Tibial nerve (tissue), 4 donors: ENCODE measurements around the gene KCNT1. TPM values are rescaled to one million over a fixed set of nuclear protein-coding genes. Genes with fewer than 3 reads are reported as not detected.

Source experiments
- DNase-seq, 2 donors: peaks; one replicate each; pipeline ENCODE4 v3.0.0-alpha.2; 2019; ENCODE audit warnings: low spot score in 2 of 2
- H3K27ac ChIP-seq, 4 donors: fragments of 200-600 bp; sonication (generic) in 3 of 4; one replicate each; pipeline ENCODE4 v1.5.1; 2017 to 2019; ENCODE audit warnings: mild to moderate bottlenecking in 1 of 4
- H3K27me3 ChIP-seq, 2 donors: fragments of 200-600 bp; sonication (generic) in 1 of 2; one replicate each; pipeline versions ENCODE4 v1.5.1 to v1.6.0; 2017 to 2019
- H3K36me3 ChIP-seq, 3 donors: fragments of 200-600 bp; sonication (generic); one replicate each; pipeline ENCODE4 v1.5.1; 2018 to 2019
- H3K4me1 ChIP-seq, 4 donors: fragments of 200-600 bp; sonication (generic) in 3 of 4; one replicate each; pipeline ENCODE4 v1.5.1; 2017 to 2019
- H3K4me3 ChIP-seq, 4 donors: fragments of 200-600 bp; sonication (generic) in 3 of 4; one replicate each; pipeline ENCODE4 v1.5.1; 2017 to 2019; ENCODE audit warnings: mild to moderate bottlenecking in 1 of 4, moderate library complexity in 1 of 4
- H3K9me3 ChIP-seq, 4 donors: fragments of 200-600 bp; sonication (generic) in 3 of 4; one replicate each; pipeline ENCODE4 v1.5.1; 2017 to 2019
- EP300 ChIP-seq, 2 donors: sonication (generic); formaldehyde crosslinking; IDR thresholded peaks; one replicate each; pipeline ENCODE4 v1.6.1; 2017; ENCODE audit warnings: antibody characterized with exemption in 2 of 2, mild to moderate bottlenecking in 1 of 2
- POLR2A ChIP-seq, 2 donors: fragments of 450-650 bp; IDR thresholded peaks; one replicate each; pipeline ENCODE4 v1.6.1; 2017; ENCODE audit warnings: antibody characterized with exemption in 2 of 2, mild to moderate bottlenecking in 2 of 2, moderate library complexity in 2 of 2
- WGBS, 2 donors: methylation state at CpG; one replicate each; pipeline ENCODE4 v1.1.5; 2018; 5-methylcytosine and 5-hydroxymethylcytosine counted together
- total RNA-seq, 4 donors: library from RNA; depleted of rRNA; stranded (reverse); fragments of >200 nt; gene quantifications; one replicate each; pipeline ENCODE4 v1.1.0, GENCODE V29; 2016
- TF ChIP-seq, protein P1 (sequence below), 5 experiments: fragments of 200-600 bp in 3 of 5; fragments of 450-650 bp in 2 of 5; sonication (generic) in 3 of 5; IDR thresholded peaks; one replicate each; pipeline ENCODE4 v1.5.1; 2016 to 2019; ENCODE audit warnings: antibody characterized with exemption in 5 of 5, mild to moderate bottlenecking in 3 of 5, moderate library complexity in 2 of 5

The KCNT1 gene
- total RNA-seq, 4 donors from 2014 or later, result under 0.01 to 0.39 TPM; not detected in 2

DNA sequence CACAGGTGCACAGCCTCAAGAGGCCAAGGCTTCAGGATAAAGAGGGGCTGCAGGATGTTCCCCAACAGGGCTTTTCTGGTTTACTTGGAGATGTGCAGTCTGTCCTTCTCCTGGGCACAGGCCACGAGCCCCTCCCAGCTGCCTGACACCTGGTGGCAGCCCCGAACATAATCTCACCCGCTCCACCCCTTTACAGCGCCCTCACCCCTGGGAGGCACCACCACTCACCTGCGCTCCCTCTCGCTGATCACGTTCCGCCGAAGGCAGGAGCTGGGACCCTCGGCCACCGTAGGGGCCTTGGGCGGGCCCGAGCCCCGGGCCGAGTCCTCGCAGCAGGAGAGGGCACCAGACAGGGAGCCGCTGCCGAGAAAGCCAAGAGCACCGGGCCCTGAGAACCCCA is 3.2 kb upstream of the KCNT1 start:
- WGBS, 2 donors, result 65 to 71% methylated on average over 15 to 19 of the region's 19 CpGs
- H3K9me3 ChIP-seq, result no peaks in the 10 kb centered on the region

DNA sequence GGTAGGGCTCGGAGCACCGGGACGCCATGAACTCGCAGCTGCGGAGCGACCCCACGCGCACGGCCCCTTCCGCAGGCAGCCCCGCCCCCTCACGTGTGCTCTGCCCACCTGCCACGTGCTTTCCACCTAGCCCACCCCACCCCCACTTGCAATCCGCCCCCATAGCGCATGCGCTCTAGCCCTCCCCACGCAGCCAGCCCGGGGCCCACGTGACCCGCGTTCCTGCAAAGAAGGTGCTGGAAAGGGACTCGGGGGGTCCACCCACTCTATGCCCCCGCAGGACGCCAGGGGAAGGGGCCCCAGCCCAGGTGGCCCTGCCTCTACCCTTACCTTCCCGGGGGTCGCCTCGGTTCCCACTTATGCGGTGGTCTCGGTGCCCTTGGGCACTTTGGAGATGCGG is 2.5 kb upstream of the KCNT1 start, which contains the start of gene SOHLH1:
Gene SOHLH1 (minus strand): TSS at position 42 of the 400 bp plus-strand sequence. CDS start 14 bp downstream, at position 28.
- 82 to 88% methylated on average over 22 to 30 of the region's 30 CpGs for WGBS, 2 donors
- peaks cover 0 to 20% (median 10%) of the 10 kb centered on the region in 4 donors for H3K4me1 ChIP-seq
- no peak within 1 kb of the TSS for H3K27ac ChIP-seq
- no peaks in the 10 kb centered on the region for H3K9me3 ChIP-seq
- no peak within 1 kb of the TSS for H3K4me3 ChIP-seq
- TF ChIP-seq, protein P1, sequence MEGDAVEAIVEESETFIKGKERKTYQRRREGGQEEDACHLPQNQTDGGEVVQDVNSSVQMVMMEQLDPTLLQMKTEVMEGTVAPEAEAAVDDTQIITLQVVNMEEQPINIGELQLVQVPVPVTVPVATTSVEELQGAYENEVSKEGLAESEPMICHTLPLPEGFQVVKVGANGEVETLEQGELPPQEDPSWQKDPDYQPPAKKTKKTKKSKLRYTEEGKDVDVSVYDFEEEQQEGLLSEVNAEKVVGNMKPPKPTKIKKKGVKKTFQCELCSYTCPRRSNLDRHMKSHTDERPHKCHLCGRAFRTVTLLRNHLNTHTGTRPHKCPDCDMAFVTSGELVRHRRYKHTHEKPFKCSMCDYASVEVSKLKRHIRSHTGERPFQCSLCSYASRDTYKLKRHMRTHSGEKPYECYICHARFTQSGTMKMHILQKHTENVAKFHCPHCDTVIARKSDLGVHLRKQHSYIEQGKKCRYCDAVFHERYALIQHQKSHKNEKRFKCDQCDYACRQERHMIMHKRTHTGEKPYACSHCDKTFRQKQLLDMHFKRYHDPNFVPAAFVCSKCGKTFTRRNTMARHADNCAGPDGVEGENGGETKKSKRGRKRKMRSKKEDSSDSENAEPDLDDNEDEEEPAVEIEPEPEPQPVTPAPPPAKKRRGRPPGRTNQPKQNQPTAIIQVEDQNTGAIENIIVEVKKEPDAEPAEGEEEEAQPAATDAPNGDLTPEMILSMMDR (IDR thresholded peaks at IDR 0.05), result no peak
- TF ChIP-seq POLR2A (IDR thresholded peaks at IDR 0.05) (no peak), EP300 (IDR thresholded peaks at IDR 0.05) (no peak)
- DNase-seq, result no peak
- no peaks in the 10 kb centered on the region for H3K36me3 ChIP-seq
- peaks cover 0 to 44% of the 10 kb centered on the region in 2 donors for H3K27me3 ChIP-seq

More for the DNA sequence above, 3.2 kb upstream of the KCNT1 start:
- H3K27me3 ChIP-seq, result peaks cover 0 to 37% of the 10 kb centered on the region in 2 donors
- no peak overlapping the region for H3K27ac ChIP-seq
- no peak for DNase-seq
- no peaks in the 10 kb centered on the region for H3K36me3 ChIP-seq
- H3K4me3 ChIP-seq, result no peak overlapping the region
- H3K4me1 ChIP-seq, result peaks cover 0 to 20% (median 10%) of the 10 kb centered on the region in 4 donors
- TF ChIP-seq EP300 (IDR thresholded peaks at IDR 0.05) (no peak), POLR2A (IDR thresholded peaks at IDR 0.05) (no peak)
- TF ChIP-seq, protein P1 (IDR thresholded peaks at IDR 0.05), result no peak

DNA sequence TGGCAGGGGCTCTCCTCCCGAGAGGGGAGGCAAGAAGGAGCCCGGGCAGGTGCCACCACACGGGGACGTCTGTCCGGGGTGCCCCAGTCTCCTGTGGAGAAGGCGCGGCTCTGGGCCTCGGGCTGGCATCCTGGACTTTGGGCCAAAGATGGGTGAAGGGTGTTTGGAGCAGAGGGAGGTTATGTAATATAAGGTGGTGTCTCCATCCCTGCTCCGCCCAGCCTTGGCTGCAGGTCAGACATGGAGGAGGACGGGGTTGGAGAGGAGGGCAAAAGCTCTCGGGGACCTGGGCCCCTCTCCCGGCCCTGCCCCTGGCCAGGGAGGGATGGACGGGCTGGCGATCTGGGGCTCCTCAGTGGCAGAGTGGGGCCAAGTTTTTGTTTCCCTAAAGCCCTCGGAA is 1.5 kb upstream of the KCNT1 start:
- Histone ChIP-seq H3K27ac (no peak overlapping the region), H3K4me3 (no peak overlapping the region), H3K27me3 (peaks cover 0 to 55% of the 10 kb centered on the region in 2 donors), H3K4me1 (peaks cover 0 to 20% (median 10%) of the 10 kb centered on the region in 4 donors), H3K9me3 (no peaks in the 10 kb centered on the region), H3K36me3 (no peaks in the 10 kb centered on the region)
- TF ChIP-seq EP300 (IDR thresholded peaks at IDR 0.05), result no peak
- TF ChIP-seq, protein P1 (IDR thresholded peaks at IDR 0.05), result no peak
- TF ChIP-seq POLR2A (IDR thresholded peaks at IDR 0.05), result no peak
- no peak for DNase-seq
- 71 to 73% methylated on average over 14 to 15 of the region's 15 CpGs for WGBS, 2 donors

DNA sequence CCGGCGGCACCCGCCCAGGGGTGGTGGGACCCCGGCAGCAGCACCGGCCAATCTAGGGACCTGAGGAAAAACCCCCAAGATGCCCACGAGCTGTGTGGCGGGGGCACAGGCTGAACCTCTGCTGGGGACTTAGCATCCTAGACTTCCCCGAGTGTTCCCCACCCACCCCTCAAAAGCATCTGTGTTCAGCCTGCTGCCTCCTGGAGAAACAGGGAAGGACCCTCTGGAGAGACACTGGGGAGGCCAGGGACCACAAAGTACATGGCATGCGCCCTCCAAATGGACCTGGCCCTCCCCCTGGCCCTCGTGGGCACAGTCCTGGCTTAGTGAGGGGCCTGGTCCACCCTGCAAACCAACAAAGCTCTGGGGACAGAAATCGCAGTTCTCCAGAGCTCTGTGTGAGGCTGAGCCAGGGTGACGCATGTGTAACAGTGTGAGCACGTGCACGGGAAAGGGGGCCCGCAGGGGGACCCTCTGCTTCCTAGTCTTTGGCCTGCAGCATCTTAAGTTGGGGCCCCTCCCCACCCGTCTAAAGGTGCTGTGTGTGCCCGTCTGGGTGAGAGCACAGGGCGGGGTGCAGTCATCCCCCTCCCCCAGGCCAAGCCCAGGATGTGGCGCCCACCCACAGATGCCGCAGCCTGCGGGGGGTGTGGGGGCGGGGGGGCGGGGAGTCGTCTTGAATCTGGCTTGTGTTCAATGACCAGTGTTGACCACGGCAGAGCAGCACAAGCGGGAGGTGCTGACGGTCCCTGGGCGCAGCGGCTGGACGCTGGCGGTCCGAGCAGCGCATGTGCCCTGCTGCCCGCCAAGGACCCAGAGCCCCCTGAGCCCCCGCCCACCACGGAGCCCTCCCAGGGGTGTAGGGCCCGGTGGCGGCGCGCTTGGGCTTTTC is 672 bp upstream of the KCNT1 start:
- Histone ChIP-seq H3K4me3 (peak overlapping the region in 1 of 4 donors; percentile 34), H3K27ac (no peak overlapping the region), H3K4me1 (peaks cover 0 to 20% (median 10%) of the 10 kb centered on the region in 4 donors), H3K36me3 (no peaks in the 10 kb centered on the region), H3K27me3 (peaks cover 0 to 63% of the 10 kb centered on the region in 2 donors), H3K9me3 (no peaks in the 10 kb centered on the region)
- DNase-seq, result no peak
- WGBS, 2 donors, result 17 to 26% methylated on average over 10 to 26 of the region's 40 CpGs
- TF ChIP-seq POLR2A (IDR thresholded peaks at IDR 0.05), result no peak
- no peak for TF ChIP-seq EP300 (IDR thresholded peaks at IDR 0.05)
- TF ChIP-seq, protein P1 (IDR thresholded peaks at IDR 0.05), result no peak

DNA sequence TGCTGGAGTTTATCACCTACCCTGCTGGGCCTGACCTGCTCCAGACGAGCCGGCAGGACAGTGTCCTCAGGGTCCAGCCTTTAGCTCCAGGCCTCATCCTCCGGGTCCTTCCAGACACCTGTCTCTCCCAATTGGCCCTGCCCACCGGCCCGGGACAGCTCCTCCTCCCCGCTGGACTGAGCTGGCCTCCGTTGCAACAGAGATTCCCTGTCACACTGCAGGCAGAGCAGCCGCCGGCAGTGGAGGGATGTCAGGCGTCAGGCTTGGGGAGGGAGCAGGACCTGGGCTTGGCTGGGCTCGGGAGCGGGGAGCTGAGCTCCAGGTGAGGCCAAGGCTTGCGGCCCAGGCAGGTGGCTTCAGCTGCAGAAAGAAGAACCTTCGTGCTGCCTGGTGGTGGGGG is 1.7 kb downstream of the KCNT1 start:
- Histone ChIP-seq H3K4me3 (no peak overlapping the region), H3K9me3 (no peaks in the 10 kb centered on the region), H3K27me3 (peaks cover 0 to 85% of the 10 kb centered on the region in 2 donors), H3K36me3 (no peaks in the 10 kb centered on the region), H3K4me1 (peaks cover 0 to 30% (median 10%) of the 10 kb centered on the region in 4 donors), H3K27ac (no peak overlapping the region)
- no peak for DNase-seq
- 20 to 39% methylated on average over 8 to 13 of the region's 14 CpGs for WGBS, 2 donors
- TF ChIP-seq EP300 (IDR thresholded peaks at IDR 0.05), result no peak
- TF ChIP-seq, protein P1 (IDR thresholded peaks at IDR 0.05), result no peak
- no peak for TF ChIP-seq POLR2A (IDR thresholded peaks at IDR 0.05)
